H9 (cell line): ENCODE data around the gene OR2H1. TPM values are rescaled to one million over a fixed set of nuclear protein-coding genes. Genes with fewer than 3 reads are reported as not detected.

Experiments used
- DNase-seq: peaks from one replicate; pipeline ENCODE4 v3.0.0-alpha.2; 2017
- H2AFZ ChIP-seq: one replicate; pipeline ENCODE4 v1.6.1; 2013; ENCODE audit warnings: mild to moderate bottlenecking, low read length, control low read depth, moderate library complexity
- H2AK5ac ChIP-seq: 2 replicates; pipeline ENCODE4 v1.6.1; 2013; ENCODE audit warnings: low read length, control low read depth, mixed read lengths; ENCODE audit not compliant: insufficient read length
- H2BK120ac ChIP-seq: one replicate; pipeline ENCODE4 v1.6.1; 2013; ENCODE audit warnings: low read depth, mild to moderate bottlenecking, low read length, control low read depth, inconsistent platforms; ENCODE audit not compliant: poor library complexity, severe bottlenecking
- H2BK12ac ChIP-seq: 2 replicates; pipeline ENCODE4 v1.6.1; 2013; ENCODE audit warnings: low read length, control low read depth, mixed read lengths, low read depth; ENCODE audit not compliant: insufficient read length
- H2BK15ac ChIP-seq: 2 replicates; pipeline ENCODE4 v1.6.1; 2013; ENCODE audit warnings: low read depth, low read length, control low read depth
- H2BK20ac ChIP-seq: one replicate; pipeline ENCODE4 v1.6.1; 2013; ENCODE audit warnings: low read depth, mild to moderate bottlenecking, low read length, control low read depth, inconsistent platforms; ENCODE audit not compliant: poor library complexity, severe bottlenecking
- H2BK5ac ChIP-seq: 2 replicates; pipeline ENCODE4 v1.6.1; 2013; ENCODE audit warnings: low read length, control low read depth, mixed read lengths; ENCODE audit not compliant: insufficient read length
- H3K14ac ChIP-seq: 2 replicates; pipeline ENCODE4 v1.6.1; 2013; ENCODE audit warnings: low read length, control low read depth; ENCODE audit not compliant: insufficient read depth
- H3K18ac ChIP-seq: 2 replicates; pipeline ENCODE4 v1.6.1; 2013; ENCODE audit warnings: low read depth, mild to moderate bottlenecking, mixed read lengths, low read length, control low read depth; ENCODE audit not compliant: insufficient read length
- H3K23ac ChIP-seq: 2 replicates; pipeline ENCODE4 v1.6.1; 2013; ENCODE audit warnings: low read length, control low read depth, mixed read lengths, low read depth; ENCODE audit not compliant: insufficient read length
- H3K23me2 ChIP-seq: 2 replicates; pipeline ENCODE4 v1.6.1; 2013; ENCODE audit warnings: low read depth, mild to moderate bottlenecking, mixed read lengths, low read length, control low read depth; ENCODE audit not compliant: insufficient read length, poor library complexity, severe bottlenecking
- H3K27ac ChIP-seq: 2 replicates; pipeline ENCODE4 v1.5.1; 2013; ENCODE audit warnings: low read length, control low read depth, mixed read lengths, low read depth; ENCODE audit not compliant: insufficient read length
- H3K27me3 ChIP-seq: 2 replicates; pipeline ENCODE4 v1.6.1; 2013; ENCODE audit warnings: low read length, control low read depth, inconsistent platforms; ENCODE audit not compliant: insufficient read depth
- H3K4ac ChIP-seq: 2 replicates; pipeline ENCODE4 v1.6.1; 2013; ENCODE audit warnings: low read depth, mild to moderate bottlenecking, control low read depth, inconsistent platforms, low read length, moderate library complexity
- H3K4me1 ChIP-seq: 2 replicates; pipeline ENCODE4 v1.6.1; 2013; ENCODE audit warnings: low read length, control low read depth, inconsistent platforms; ENCODE audit not compliant: insufficient read depth
- H3K4me2 ChIP-seq: 2 replicates; pipeline ENCODE4 v1.6.1; 2013; ENCODE audit warnings: low read length, control low read depth, mixed read lengths; ENCODE audit not compliant: insufficient read length, insufficient read depth
- H3K56ac ChIP-seq: 2 replicates; pipeline ENCODE4 v1.6.1; 2013; ENCODE audit warnings: low read depth, mild to moderate bottlenecking, mixed read lengths, low read length, control low read depth; ENCODE audit not compliant: insufficient read length
- H3K79me1 ChIP-seq: 2 replicates; pipeline ENCODE4 v1.6.1; 2013; ENCODE audit warnings: low read depth, mild to moderate bottlenecking, moderate library complexity, low read length, control low read depth, inconsistent platforms; ENCODE audit not compliant: insufficient read depth, poor library complexity, severe bottlenecking
- H3K79me2 ChIP-seq: 2 replicates; pipeline ENCODE4 v1.6.1; 2013; ENCODE audit warnings: low read length, control low read depth, inconsistent platforms; ENCODE audit not compliant: insufficient read depth
- H3K9ac ChIP-seq: 2 replicates; pipeline ENCODE4 v1.6.1; 2013; ENCODE audit warnings: low read length, control low read depth, mixed read lengths; ENCODE audit not compliant: insufficient read length; ENCODE audit errors: extremely low read depth
- H3K9me3 ChIP-seq: one replicate; pipeline ENCODE4 v1.6.1; 2013; ENCODE audit warnings: low read depth, low read length, inconsistent platforms; ENCODE audit not compliant: control insufficient read depth
- H3T11ph ChIP-seq: one replicate; pipeline ENCODE4 v1.6.1; 2013; ENCODE audit warnings: mild to moderate bottlenecking, low read length, control low read depth, inconsistent platforms
- H4K20me1 ChIP-seq: one replicate; pipeline ENCODE4 v1.6.1; 2013; ENCODE audit not compliant: control insufficient read depth, insufficient read length, insufficient read depth
- H4K5ac ChIP-seq: 2 replicates; pipeline ENCODE4 v1.6.1; 2013; ENCODE audit warnings: low read depth, mild to moderate bottlenecking, mixed read lengths, low read length, control low read depth; ENCODE audit not compliant: insufficient read length
- H4K8ac ChIP-seq: replicated peaks from 2 replicates; pipeline ENCODE4 v1.6.1; 2013; ENCODE audit warnings: low read length, control low read depth, mixed read lengths, low read depth; ENCODE audit not compliant: insufficient read length
- H4K91ac ChIP-seq: 2 replicates; pipeline ENCODE4 v1.6.1; 2013; ENCODE audit warnings: low read depth, mild to moderate bottlenecking, moderate library complexity, mixed read lengths, low read length, control low read depth; ENCODE audit not compliant: insufficient read length
- H3K27ac Mint-ChIP-seq, 3 experiments: 2 replicates in 2 of 3; 3 replicates in 1 of 3; pipeline ENCODE4 v1.8.0; 2020 to 2021; ENCODE audit warnings: mixed read lengths in 3 of 3, mild to moderate bottlenecking in 1 of 3, moderate library complexity in 1 of 3
- H3K27me3 Mint-ChIP-seq: 2 replicates; pipeline ENCODE4 v1.8.0; 2021; ENCODE audit warnings: low read depth, mild to moderate bottlenecking, moderate library complexity, mixed read lengths
- H3K36me3 Mint-ChIP-seq, 3 experiments: 2 replicates in 2 of 3; 3 replicates in 1 of 3; pipeline ENCODE4 v1.8.0; 2020 to 2021; ENCODE audit warnings: low read depth in 3 of 3, mixed read lengths in 3 of 3; ENCODE audit not compliant: insufficient read depth in 1 of 3
- H3K4me1 Mint-ChIP-seq, 2 experiments: 2 replicates each; pipeline ENCODE4 v1.8.0; 2020; ENCODE audit warnings: mixed read lengths in 2 of 2
- H3K4me3 Mint-ChIP-seq, 2 experiments: 2 replicates in 1 of 2; 3 replicates in 1 of 2; pipeline ENCODE4 v1.8.0; 2020 to 2021; ENCODE audit warnings: mild to moderate bottlenecking in 2 of 2, mixed read lengths in 2 of 2, moderate library complexity in 1 of 2
- H3K9me3 Mint-ChIP-seq, 2 experiments: 2 replicates in 1 of 2; 3 replicates in 1 of 2; pipeline ENCODE4 v1.8.0; 2020; ENCODE audit warnings: mild to moderate bottlenecking in 2 of 2, mixed read lengths in 2 of 2, moderate library complexity in 1 of 2
- WGBS: extraction: QIAGEN DNeasy Blood & Tissue Kit; methylation state at CpG from one replicate; pipeline ENCODE4 v1.1.7; 2013; ENCODE audit warnings: missing lambda C conversion rate, low lambda C conversion rate, mixed read lengths; ENCODE audit not compliant: insufficient read length; ENCODE audit errors: extremely low coverage; 5-methylcytosine and 5-hydroxymethylcytosine counted together
- total RNA-seq: library from RNA; stranded (reverse); gene quantifications from 2 replicates; pipeline ENCODE4 v1.2.1, GENCODE V29; 2021
- TF ChIP-seq, protein P1 (sequence below): fragments of 200-600 bp; sonication (generic); conservative IDR thresholded peaks from 3 replicates; pipeline ENCODE4 v1.8.0; 2021; ENCODE audit warnings: antibody characterized with exemption, mild to moderate bottlenecking

The OR2H1 gene
- total RNA-seq, 1 experiment from 2014 or later, result not detected

DNA sequence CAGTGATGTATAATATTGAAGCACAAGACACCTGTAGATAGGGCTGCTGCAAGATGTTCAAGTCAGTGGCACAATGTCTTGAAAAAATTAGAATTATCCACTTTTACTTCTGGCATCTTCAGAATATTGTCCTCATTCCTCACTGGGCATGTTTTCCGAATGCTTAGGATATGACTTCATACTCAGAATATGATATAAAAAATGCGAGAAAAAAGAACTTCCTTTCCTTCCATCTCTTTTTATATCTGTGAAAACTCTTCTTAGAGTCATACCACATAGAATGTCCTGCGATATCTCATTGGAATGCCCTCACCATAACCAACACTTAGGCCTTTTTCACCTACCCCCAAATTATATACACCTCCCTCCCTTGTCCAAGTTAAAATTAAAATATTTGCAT lies 26.2 kb downstream of the OR2H1 start:
- Histone ChIP-seq H3K79me2 (no peaks in the 10 kb centered on the region), H4K20me1 (no peaks in the 10 kb centered on the region), H3K4me1 (no peaks in the 10 kb centered on the region), H2BK15ac (no peak overlapping the region), H3K18ac (no peak overlapping the region), H3K4ac (no peak overlapping the region), H3K56ac (no peak overlapping the region), H2BK5ac (no peak overlapping the region), H3K23ac (no peak overlapping the region), H4K5ac (no peak overlapping the region), H3K27ac (no peak overlapping the region), H3K9ac (no peak overlapping the region), H3K79me1 (no peaks in the 10 kb centered on the region), H3K4me2 (no peak overlapping the region), H4K8ac (no peak overlapping the region), H3K23me2 (no peaks in the 10 kb centered on the region), H2BK20ac (no peak overlapping the region), H2AFZ (no peak overlapping the region), H3K27me3 (no peaks in the 10 kb centered on the region), H3T11ph (no peak overlapping the region), H3K9me3 (no peaks in the 10 kb centered on the region), H2AK5ac (no peak overlapping the region), H3K14ac (no peak overlapping the region), H4K91ac (no peak overlapping the region), H2BK12ac (no peak overlapping the region), H2BK120ac (no peak overlapping the region)
- Mint-ChIP-seq H3K4me3 (no peak overlapping the region), H3K4me1 (no peaks in the 10 kb centered on the region), H3K9me3 (peaks cover 3% of the 10 kb centered on the region in 2 experiments; a peak in 3 of 5 replicates), H3K27me3 (no peaks in the 10 kb centered on the region; the same call in 1 of the 2 replicates), H3K27ac (no peak overlapping the region), H3K36me3 (peaks cover 0 to 2% (median 0%) of the 10 kb centered on the region in 3 experiments; a peak in 1 of 7 replicates)
- no peak for DNase-seq
- TF ChIP-seq, protein P1, sequence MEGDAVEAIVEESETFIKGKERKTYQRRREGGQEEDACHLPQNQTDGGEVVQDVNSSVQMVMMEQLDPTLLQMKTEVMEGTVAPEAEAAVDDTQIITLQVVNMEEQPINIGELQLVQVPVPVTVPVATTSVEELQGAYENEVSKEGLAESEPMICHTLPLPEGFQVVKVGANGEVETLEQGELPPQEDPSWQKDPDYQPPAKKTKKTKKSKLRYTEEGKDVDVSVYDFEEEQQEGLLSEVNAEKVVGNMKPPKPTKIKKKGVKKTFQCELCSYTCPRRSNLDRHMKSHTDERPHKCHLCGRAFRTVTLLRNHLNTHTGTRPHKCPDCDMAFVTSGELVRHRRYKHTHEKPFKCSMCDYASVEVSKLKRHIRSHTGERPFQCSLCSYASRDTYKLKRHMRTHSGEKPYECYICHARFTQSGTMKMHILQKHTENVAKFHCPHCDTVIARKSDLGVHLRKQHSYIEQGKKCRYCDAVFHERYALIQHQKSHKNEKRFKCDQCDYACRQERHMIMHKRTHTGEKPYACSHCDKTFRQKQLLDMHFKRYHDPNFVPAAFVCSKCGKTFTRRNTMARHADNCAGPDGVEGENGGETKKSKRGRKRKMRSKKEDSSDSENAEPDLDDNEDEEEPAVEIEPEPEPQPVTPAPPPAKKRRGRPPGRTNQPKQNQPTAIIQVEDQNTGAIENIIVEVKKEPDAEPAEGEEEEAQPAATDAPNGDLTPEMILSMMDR, result no peak
- WGBS, result no CpG with 5 or more reads among the region's 3 CpGs
